Iris pigment epithelial cell (primary cell): ENCODE measurements around the gene DUS3L.
A peak's percentile ranks its signal among the peaks of the same experiment; 100 is the strongest.

Experiments
- DNase-seq: peaks from one replicate; pipeline ENCODE4 v3.0.0-alpha.2; 2011; ENCODE audit warnings: low read depth

Gene DUS3L

GRCh38 chr19:5821521-5822180 lies 30.7 kb upstream of the DUS3L start:
- DNase-seq = no peak

- no peak for DNase-seq
Observed at GRCh38 chr19:5820785-5821184, 29.8 kb upstream of the DUS3L start.

- no peak for DNase-seq
Observed at GRCh38 chr19:5818594-5818993, 27.6 kb upstream of the DUS3L start.

- DNase-seq = no peak
Observed at GRCh38 chr19:5817218-5817617, 26.3 kb upstream of the DUS3L start.

GRCh38 chr19:5814852-5815246 lies 23.9 kb upstream of the DUS3L start:
- DNase-seq = no peak

- DNase-seq = no peak
Observed at GRCh38 chr19:5814123-5814851, 23.3 kb upstream of the DUS3L start.

- DNase-seq = no peak
Observed at GRCh38 chr19:5811117-5811516, 20.2 kb upstream of the DUS3L start.

- DNase-seq = no peak
Observed at GRCh38 chr19:5809469-5809868, 18.5 kb upstream of the DUS3L start.

GRCh38 chr19:5809053-5809452 lies 18.1 kb upstream of the DUS3L start:
- DNase-seq = peak; percentile 30

GRCh38 chr19:5808120-5808816 lies 17.3 kb upstream of the DUS3L start:
- no peak for DNase-seq

GRCh38 chr19:5806905-5807304 lies 15.9 kb upstream of the DUS3L start:
- no peak for DNase-seq

- DNase-seq = no peak
Observed at GRCh38 chr19:5806133-5806489, 15.1 kb upstream of the DUS3L start.

- peak; percentile 36 for DNase-seq
Observed at GRCh38 chr19:5805462-5806132, 14.6 kb upstream of the DUS3L start.

GRCh38 chr19:5804516-5805461 lies 13.8 kb upstream of the DUS3L start, which contains the start of gene NRTN:
Gene NRTN (plus strand): TSS chr19:5805067. CDS start chr19:5824166, 19,099 bp downstream.
- DNase-seq = no peak

GRCh38 chr19:5803752-5804515 lies 13.0 kb upstream of the DUS3L start:
- peak; percentile 81 for DNase-seq

- no peak for DNase-seq
Observed at GRCh38 chr19:5803441-5803751, 12.4 kb upstream of the DUS3L start.

GRCh38 chr19:5801796-5802619 lies 11.0 kb upstream of the DUS3L start:
- peak; percentile 20 for DNase-seq

GRCh38 chr19:5800361-5801270 lies 9.7 kb upstream of the DUS3L start:
- no peak for DNase-seq
